PC-9 (cell line): ENCODE results near the gene GABRE. TPM values are rescaled to one million over a fixed set of nuclear protein-coding genes. Genes with fewer than 3 reads are reported as not detected.

Experiments used
- BruUV-seq: library from RNA; stranded (reverse); fragments of 400-500 nt; replicated peaks from 2 replicates; lab custom pipeline; 2021; lab: Mats Ljungman, UMichigan
- CTCF ChIA-PET: fragments of 300-600 bp; sonication (Branson Sonifier 250); formaldehyde crosslinking; loops from one replicate; lab custom pipeline; 2022; ENCODE audit warnings: antibody characterized with exemption; lab: Charles Lee
- POLR2A ChIA-PET: fragments of 300-600 bp; sonication (Branson Sonifier 250); formaldehyde crosslinking; loops from one replicate; lab custom pipeline; 2022; ENCODE audit warnings: antibody characterized with exemption; ENCODE audit not compliant: unreplicated experiment; lab: Charles Lee
- DNase-seq, 2 experiments: peaks; one replicate each; pipeline versions ENCODE4 v3.0.0 to v3.0.0-alpha.2; 2015 to 2022; ENCODE audit warnings: mixed read lengths in 1 of 2
- H2AFZ ChIP-seq: fragments of 200-600 bp; sonication (generic); 2 replicates; pipeline ENCODE4 v1.8.1; 2017; ENCODE audit warnings: antibody characterized with exemption
- H3F3A ChIP-seq: fragments of 200-600 bp; sonication (generic); 2 replicates; pipeline ENCODE4 v1.8.1; 2017; ENCODE audit warnings: antibody characterized with exemption, mild to moderate bottlenecking, low read depth; ENCODE audit not compliant: insufficient read depth
- H3K27ac ChIP-seq: fragments of 200-600 bp; sonication (generic); 2 replicates; pipeline ENCODE4 v1.6.1; 2016; ENCODE audit warnings: mixed run types
- H3K27me3 ChIP-seq: fragments of 200-600 bp; sonication (generic); 2 replicates; pipeline ENCODE4 v1.6.1; 2016; ENCODE audit warnings: low read depth, mixed run types; ENCODE audit not compliant: insufficient read depth
- H3K36me3 ChIP-seq: fragments of 200-600 bp; sonication (generic); 2 replicates; pipeline ENCODE4 v1.6.1; 2016; ENCODE audit warnings: low read depth, mixed run types
- H3K4me1 ChIP-seq: fragments of 200-600 bp; sonication (generic); replicated peaks from 2 replicates; pipeline ENCODE4 v1.6.1; 2016; ENCODE audit warnings: mixed run types; ENCODE audit not compliant: insufficient read depth
- H3K4me2 ChIP-seq: fragments of 200-600 bp; sonication (generic); 2 replicates; pipeline ENCODE4 v1.6.1; 2017; ENCODE audit warnings: mixed run types
- H3K4me3 ChIP-seq: fragments of 200-600 bp; sonication (generic); 2 replicates; pipeline ENCODE4 v1.6.1; 2016; ENCODE audit warnings: mixed run types
- H3K79me2 ChIP-seq: fragments of 200-600 bp; sonication (generic); 2 replicates; pipeline ENCODE4 v1.6.1; 2017; ENCODE audit warnings: low read depth, mixed run types
- H3K9me2 ChIP-seq: fragments of 200-600 bp; sonication (generic); 2 replicates; pipeline ENCODE4 v1.8.1; 2017; ENCODE audit warnings: mild to moderate bottlenecking; ENCODE audit not compliant: insufficient read depth
- H3K9me3 ChIP-seq: fragments of 200-600 bp; sonication (generic); 2 replicates; pipeline ENCODE4 v1.8.1; 2016; ENCODE audit warnings: low read depth; ENCODE audit not compliant: insufficient read depth
- H4K20me1 ChIP-seq: fragments of 200-600 bp; sonication (generic); 2 replicates; pipeline ENCODE4 v1.8.1; 2017; ENCODE audit not compliant: insufficient read depth
- CTCF ChIP-seq: fragments of 200-600 bp; sonication (generic); conservative IDR thresholded peaks from 2 replicates; pipeline ENCODE4 v1.6.1; 2017; ENCODE audit warnings: mixed run types, antibody characterized with exemption, mild to moderate bottlenecking, moderate library complexity
- EZH2 ChIP-seq: fragments of 200-600 bp; sonication (generic); IDR thresholded peaks from 2 replicates; pipeline ENCODE4 v1.8.0; 2017; ENCODE audit warnings: antibody characterized with exemption, low read depth
- intact Hi-C: fragments of 100-400 bp; cut with micrococcal nuclease; formaldehyde crosslinking; loops from one replicate; pipeline ENCODE4 v1.10.0; 2022; ENCODE audit not compliant: unreplicated experiment
- total RNA-seq: library from RNA; stranded (reverse); gene quantifications from 2 replicates; pipeline ENCODE4 v1.2.3, GENCODE V29; 2021

Gene GABRE
- total RNA-seq, 1 experiment from 2014 or later = 24.5 TPM

- intact Hi-C loops = loop anchor here (10.0 kb wide), 1 partner anchor 220 kb away; no protein-coding TSS in a partner anchor
- BruUV-seq = no TSS peak
- Histone ChIP-seq H3K36me3 (peaks cover under 1% of the 10 kb centered on the region; the same call in 1 of the 2 replicates), H2AFZ (peak overlapping the region; percentile 31; the same call in 1 of the 2 replicates), H3F3A (peaks cover 4% of the 10 kb centered on the region; the same call in 1 of the 2 replicates), H4K20me1 (no peaks in the 10 kb centered on the region), H3K27me3 (no peaks in the 10 kb centered on the region), H3K4me3 (peak overlapping the region; percentile 57; the same call in 1 of the 2 replicates), H3K4me1 (peaks cover 42% of the 10 kb centered on the region), H3K79me2 (peaks cover 38% of the 10 kb centered on the region), H3K9me2 (no peaks in the 10 kb centered on the region), H3K4me2 (peak overlapping the region; percentile 75), H3K27ac (no peak overlapping the region), H3K9me3 (no peaks in the 10 kb centered on the region)
- ChIA-PET CTCF (no interaction called here), POLR2A (no interaction called here)
- TF ChIP-seq CTCF (no peak), EZH2 (no peak)
- no peak for DNase-seq
These were observed 735 bp upstream of the GABRE start for GRCh38 chrX:151975228-151975593.

GRCh38 chrX:151973851-151974335 lies 583 bp downstream of the GABRE start:
- Histone ChIP-seq H3K36me3 (peaks cover 12% of the 10 kb centered on the region), H3K4me2 (peak overlapping the region; percentile 75), H3K9me2 (no peaks in the 10 kb centered on the region), H3K27ac (peak overlapping the region; percentile 8; the same call in 1 of the 2 replicates), H3F3A (peaks cover 4% of the 10 kb centered on the region; the same call in 1 of the 2 replicates), H3K9me3 (no peaks in the 10 kb centered on the region), H3K79me2 (peaks cover 51% of the 10 kb centered on the region), H4K20me1 (no peaks in the 10 kb centered on the region), H3K27me3 (no peaks in the 10 kb centered on the region), H3K4me1 (peaks cover 51% of the 10 kb centered on the region), H3K4me3 (peak overlapping the region; percentile 57), H2AFZ (peak overlapping the region; percentile 41)
- ChIA-PET POLR2A (no interaction called here), CTCF (no interaction called here)
- TF ChIP-seq EZH2 = no peak
- TF ChIP-seq CTCF = no peak
- BruUV-seq = no TSS peak
- intact Hi-C loops = loop anchor here (5.0 to 10.0 kb wide), 2 partner anchors 102 to 219 kb away; no protein-coding TSS in a partner anchor
- no peak for DNase-seq

- no peak for TF ChIP-seq EZH2
- TF ChIP-seq CTCF = no peak
- H3K36me3 ChIP-seq = peaks cover 18% of the 10 kb centered on the region
- no peaks in the 10 kb centered on the region for H4K20me1 ChIP-seq
- ChIA-PET POLR2A (interaction anchor here (0.6 kb wide), 1 partner anchor 214 kb away, joined by 5 read pairs; no protein-coding TSS in a partner anchor), CTCF (no interaction called here)
- peaks cover 4% of the 10 kb centered on the region; the same call in 1 of the 2 replicates for H3F3A ChIP-seq
- H3K9me3 ChIP-seq = no peaks in the 10 kb centered on the region
- peaks cover 52% of the 10 kb centered on the region for H3K79me2 ChIP-seq
- peak overlapping the region; percentile 57 for H3K4me3 ChIP-seq
- no peaks in the 10 kb centered on the region for H3K9me2 ChIP-seq
- BruUV-seq = no TSS peak
- intact Hi-C loops = loop anchor here (5.0 to 10.0 kb wide), 2 partner anchors 101 to 218 kb away; no protein-coding TSS in a partner anchor
- no peak for DNase-seq
- no peak overlapping the region; the same call in 1 of the 2 replicates for H2AFZ ChIP-seq
- H3K27me3 ChIP-seq = no peaks in the 10 kb centered on the region
- H3K4me1 ChIP-seq = peaks cover 51% of the 10 kb centered on the region
- H3K4me2 ChIP-seq = peak overlapping the region; percentile 75
- H3K27ac ChIP-seq = peak overlapping the region; percentile 8; the same call in 1 of the 2 replicates
These were observed 1.3 kb downstream of the GABRE start for GRCh38 chrX:151973060-151973661.
